ENCODE data around the gene MRPS14. TPM values are rescaled to one million over a fixed set of nuclear protein-coding genes. Genes with fewer than 3 reads are reported as not detected.

MRPS14 gene
- 17.6 to 24.4 TPM (median 23.5 TPM) in 5 replicates for total RNA-seq (2022; extraction: Qiagen RNA extraction)

DNA sequence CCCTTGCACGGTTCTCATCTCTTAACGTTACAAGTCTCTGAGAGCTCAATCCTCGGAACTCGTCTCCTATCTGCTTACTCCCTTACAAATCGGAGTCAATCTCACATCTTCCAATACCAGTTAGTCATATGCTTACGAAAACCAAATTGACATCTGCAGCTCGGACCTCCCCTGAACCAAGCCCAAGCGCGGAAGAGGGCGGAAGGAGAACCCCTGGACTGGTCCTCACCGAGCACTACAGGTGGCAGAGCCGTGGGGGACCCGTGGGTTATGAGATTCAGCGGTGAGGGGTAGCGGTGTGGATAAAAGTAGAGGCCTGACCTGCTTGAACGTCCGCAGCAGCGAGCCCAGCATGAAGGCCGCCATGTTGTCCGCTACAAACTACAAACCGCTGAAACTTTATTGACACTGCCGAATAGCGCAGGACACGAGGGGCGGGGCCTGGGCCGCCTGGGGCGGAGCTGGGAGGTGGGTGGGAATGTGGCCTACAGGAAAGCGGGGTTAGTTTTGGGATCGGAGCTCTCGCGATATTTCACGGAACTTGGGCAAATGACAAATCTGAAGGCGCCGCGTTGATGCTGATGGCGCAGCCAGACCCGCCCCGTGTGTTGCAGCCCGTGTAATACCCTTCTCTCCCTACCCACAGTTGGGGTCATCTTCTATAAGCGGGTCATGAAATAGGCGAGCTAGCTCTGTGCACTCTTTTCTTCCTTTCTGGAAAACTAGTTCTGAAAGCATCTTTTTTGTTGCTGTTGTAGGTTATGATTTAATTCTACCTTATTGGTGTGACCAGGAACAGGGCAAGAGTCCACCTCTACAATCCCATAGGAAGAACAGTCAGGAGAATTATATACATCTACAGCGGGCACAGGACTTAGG lies at the start of gene MRPS14:
Gene MRPS14 (minus strand): TSS at position 383 of the 879 bp plus-strand sequence. CDS start 17 bp downstream, at position 366.

GRCh38 chr1:175067362-175068106 lies 44.3 kb upstream of the MRPS14 start, which contains the start of gene TNN:
TSS of gene TNN (plus strand) at chr1:175067833. CDS start at chr1:175077419, 9,586 bp downstream.

GRCh38 chr1:174999936-175000696 lies 23.1 kb downstream of the MRPS14 start, which contains the start of gene CACYBP:
TSS of gene CACYBP (plus strand) at chr1:174999947. CDS start at chr1:175000181, 234 bp downstream.

Other genes starting within 250 kb of the MRPS14 start
- 140 to 218 TPM (median 167 TPM) in 5 replicates for gene CACYBP, start 23.5 kb downstream of the MRPS14 start, total RNA-seq (2022; extraction: Qiagen RNA extraction)
- gene TNN, start 44.4 kb upstream of the MRPS14 start, total RNA-seq (2022; extraction: Qiagen RNA extraction), result 0.01 TPM in 1 of 5 replicates, not detected in the others
- gene KIAA0040, start 169.4 kb upstream of the MRPS14 start, total RNA-seq (2022; extraction: Qiagen RNA extraction), result 0.76 to 1.4 TPM (median 1.1 TPM) in 5 replicates

Data from A549 treated with dexamethasone at 1 μM for 4 hours (cell line).